Measurements from ENCODE around the gene CD164L2. TPM values are rescaled to one million over a fixed set of nuclear protein-coding genes. Genes with fewer than 3 reads are reported as not detected.

CD164L2 gene
- not detected in 5 replicates for total RNA-seq (2022; extraction: Qiagen RNA extraction; ENCODE audit: low read depth)

DNA sequence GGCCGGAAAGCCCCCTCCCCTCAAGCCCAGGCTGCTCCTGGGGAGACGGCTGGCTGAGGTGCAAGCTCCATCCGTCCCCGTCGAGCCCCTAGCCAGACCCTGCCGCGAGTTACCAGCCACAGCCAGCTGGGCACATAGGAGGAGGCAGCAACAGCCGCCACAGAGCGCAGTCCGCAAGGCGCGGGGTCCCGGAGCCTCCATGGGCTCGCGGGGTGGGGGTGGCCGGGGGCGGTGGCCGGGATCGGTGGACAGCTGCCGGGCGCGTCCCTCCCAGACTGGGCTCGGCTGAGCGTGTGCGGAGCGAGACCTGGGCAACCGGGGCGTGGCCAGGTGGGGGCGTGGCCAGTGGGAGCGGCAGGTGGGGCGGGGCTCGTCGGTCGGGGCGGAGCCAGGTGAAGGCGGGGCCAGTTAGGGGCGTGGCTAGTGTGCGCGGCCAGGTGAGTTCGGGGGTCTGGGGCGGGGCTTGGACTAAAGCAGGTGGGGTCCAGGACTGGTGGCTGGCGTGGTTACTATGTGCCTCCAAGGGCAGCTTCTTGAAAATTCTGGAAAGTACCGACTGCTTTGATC is at the start of gene CD164L2:
Gene CD164L2, minus strand, starts transcription at position 295 of the 567 bp plus-strand sequence. Its CDS starts 94 bp downstream, at position 201.

DNA sequence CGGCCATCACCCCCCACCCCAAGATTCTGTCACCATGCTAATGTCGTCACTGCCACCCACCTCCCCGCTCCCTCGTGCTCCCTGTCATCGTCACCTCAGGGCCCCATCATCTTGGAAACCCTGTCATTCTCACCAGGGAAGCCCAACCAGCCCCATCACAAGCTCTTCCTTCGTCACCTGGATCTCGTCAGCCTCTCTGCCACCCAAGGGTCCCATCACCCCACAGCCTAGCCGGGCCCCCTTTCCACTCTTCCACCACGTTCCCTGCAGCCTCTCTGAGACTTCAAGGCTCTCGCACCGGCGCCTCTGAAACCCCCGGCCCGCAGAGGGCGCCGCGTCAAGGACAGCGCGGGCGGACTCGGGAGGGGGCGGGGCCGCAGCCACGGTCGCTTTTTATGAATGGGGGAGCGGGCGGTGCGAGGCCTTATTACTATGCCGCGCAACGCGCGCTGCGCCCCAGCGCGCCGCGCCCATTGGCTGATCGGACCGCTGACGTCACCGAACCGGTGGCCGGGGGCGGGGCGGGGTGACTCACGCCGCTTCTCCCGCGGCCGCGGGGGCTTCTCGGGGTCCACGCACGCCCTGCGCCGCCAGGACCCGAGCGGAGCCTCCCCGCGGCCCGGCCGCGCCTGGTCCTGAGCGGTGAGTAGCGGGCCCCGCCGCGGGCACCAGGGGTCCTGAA is 9.1 kb upstream of the CD164L2 start, which contains the start of gene GPR3:
Gene GPR3, plus strand, starts transcription at position 527 of the 682 bp plus-strand sequence. CDS start 1,177 bp downstream, outside the sequence.

DNA sequence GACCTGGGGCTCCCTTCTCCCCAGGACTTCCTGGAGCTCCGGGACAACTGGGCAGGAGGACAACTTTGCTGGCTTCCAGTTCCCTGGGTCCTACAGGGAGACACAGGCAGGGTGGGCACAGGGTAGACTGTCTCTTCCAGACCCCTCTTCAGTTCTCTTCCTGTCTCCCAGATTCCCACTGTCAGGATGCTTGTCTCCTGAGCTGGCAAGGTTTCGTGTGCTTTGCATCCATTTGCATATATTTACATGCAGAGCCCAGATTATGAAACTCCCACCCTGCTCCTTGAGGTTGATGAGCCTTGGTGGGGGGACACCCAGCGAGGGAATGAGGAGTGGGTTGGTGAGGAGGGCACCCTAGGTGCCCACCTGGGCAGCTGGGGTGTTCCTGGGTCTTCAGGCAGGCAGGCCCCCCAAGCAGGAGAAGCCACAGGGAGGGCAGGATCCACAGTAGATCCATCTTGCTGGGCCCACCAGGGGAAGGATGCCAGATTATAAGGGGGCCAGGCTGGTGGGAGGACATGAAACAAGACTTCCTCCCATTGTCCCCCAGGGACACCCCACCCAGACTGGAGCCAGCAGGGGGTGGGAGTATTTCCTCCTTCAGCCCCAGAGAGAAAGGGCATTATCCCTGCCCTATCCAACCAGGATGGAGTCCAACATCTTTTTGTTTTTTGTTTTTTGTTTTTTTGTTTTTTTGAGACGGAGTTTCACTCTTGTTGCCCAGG is 8.6 kb downstream of the CD164L2 start, which contains the start of gene FCN3:
Gene FCN3, minus strand, starts transcription at position 463 of the 725 bp plus-strand sequence. Its CDS starts 6 bp downstream, at position 457.

DNA sequence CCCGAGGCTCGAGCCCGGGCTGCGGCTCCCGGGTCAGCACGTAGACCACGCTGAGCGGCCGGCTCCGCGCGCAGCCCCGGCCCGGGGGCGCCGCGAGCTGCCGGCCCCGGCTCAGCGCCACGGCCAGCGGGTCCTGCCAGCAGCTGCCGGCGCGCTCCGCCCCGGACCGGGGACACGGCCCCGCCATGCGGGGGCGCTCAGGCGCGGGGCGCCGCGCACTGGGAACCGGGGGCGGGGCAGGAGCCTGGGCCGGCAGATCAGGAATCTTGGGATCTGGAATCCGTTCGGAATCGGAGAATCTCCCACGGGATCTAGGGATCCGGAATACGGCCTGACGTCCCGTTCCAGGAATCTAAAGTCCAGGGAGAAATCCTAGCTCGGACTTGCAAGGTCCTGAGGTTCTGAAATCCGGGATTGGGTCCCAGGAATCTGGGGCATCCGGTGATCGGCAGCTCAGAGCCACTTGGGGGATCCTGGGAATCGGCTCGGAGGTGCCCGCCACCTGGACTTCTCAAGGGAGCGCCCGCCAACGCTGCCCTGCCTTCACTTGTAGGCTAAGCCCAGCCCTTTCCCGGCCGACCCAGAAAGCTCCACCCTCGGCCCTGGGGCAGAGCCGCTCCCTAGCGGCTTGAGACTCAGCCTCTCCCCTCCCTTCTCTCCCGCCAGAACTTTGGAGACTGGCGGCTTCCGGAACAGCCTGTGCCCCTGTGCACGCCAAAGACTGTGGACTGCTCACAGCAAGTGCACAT is 16.5 kb downstream of the CD164L2 start, which contains the start of gene MAP3K6:
Gene MAP3K6, minus strand, starts transcription at position 551 of the 749 bp plus-strand sequence. Its CDS starts 364 bp downstream, at position 187.

DNA sequence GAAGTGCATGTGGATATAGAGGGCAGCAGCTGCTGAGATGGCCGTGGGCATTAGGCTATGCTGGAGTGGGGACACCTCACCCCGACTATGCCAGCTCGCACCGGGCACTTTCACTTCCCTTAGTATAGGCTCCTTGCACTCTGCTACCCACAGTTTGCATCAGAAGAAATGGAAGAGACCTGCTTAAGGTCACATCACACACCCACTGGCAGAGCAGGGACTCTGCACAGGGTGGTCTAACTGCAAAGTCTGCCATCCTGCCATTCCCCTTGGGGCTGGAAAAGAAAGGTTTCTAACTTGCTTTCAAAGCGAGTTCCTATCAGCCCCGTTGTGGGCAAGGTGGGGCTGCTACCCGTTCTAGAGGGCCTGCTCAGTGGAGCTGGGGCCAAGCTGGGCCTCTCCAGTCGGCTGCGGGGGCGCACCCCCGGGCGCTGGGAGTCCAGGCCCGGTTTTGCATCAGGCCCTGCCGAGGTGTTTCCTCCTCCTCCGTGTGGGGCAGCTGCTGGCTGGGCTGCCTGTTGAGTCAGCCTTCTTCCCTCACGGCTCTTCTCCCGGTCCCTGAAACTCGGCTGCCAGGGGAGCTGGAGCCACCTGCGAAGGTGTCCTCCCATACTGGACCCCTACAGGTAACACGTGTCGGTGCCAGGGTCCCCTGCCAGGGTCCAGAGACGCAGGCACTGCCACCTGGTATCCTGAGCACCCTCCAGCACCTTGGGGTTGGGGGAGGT is 41.4 kb downstream of the CD164L2 start, which contains the start of gene SYTL1:
Gene SYTL1, plus strand, starts transcription at position 498 of the 728 bp plus-strand sequence. CDS start 3,313 bp downstream, outside the sequence.

Other genes starting within 250 kb of the CD164L2 start
- gene SLC9A1, start 228.2 kb downstream of the CD164L2 start, total RNA-seq (2022; extraction: Qiagen RNA extraction; ENCODE audit: low read depth) = 16.1 to 19.6 TPM (median 17.4 TPM) in 5 replicates
- gene WDTC1, start 148.7 kb downstream of the CD164L2 start, total RNA-seq (2022; extraction: Qiagen RNA extraction; ENCODE audit: low read depth) = 5.4 to 8.2 TPM (median 6.8 TPM) in 5 replicates
- gene TMEM222, start 61.2 kb downstream of the CD164L2 start, total RNA-seq (2022; extraction: Qiagen RNA extraction; ENCODE audit: low read depth) = 42.1 to 49.6 TPM (median 48.6 TPM) in 5 replicates
- gene SYTL1, start 41.3 kb downstream of the CD164L2 start, total RNA-seq (2022; extraction: Qiagen RNA extraction; ENCODE audit: low read depth) = 0.25 to 1.0 TPM (median 0.54 TPM) in 5 replicates
- gene MAP3K6, start 16.4 kb downstream of the CD164L2 start, total RNA-seq (2022; extraction: Qiagen RNA extraction; ENCODE audit: low read depth) = 14.5 to 18.8 TPM (median 17.6 TPM) in 5 replicates
- not detected in 5 replicates for gene FCN3, start 8.5 kb downstream of the CD164L2 start, total RNA-seq (2022; extraction: Qiagen RNA extraction; ENCODE audit: low read depth)
- 0.85 to 2.1 TPM (median 1.9 TPM) in 5 replicates for gene GPR3, start 9.3 kb upstream of the CD164L2 start, total RNA-seq (2022; extraction: Qiagen RNA extraction; ENCODE audit: low read depth)
- 47.3 to 60.7 TPM (median 59.2 TPM) in 5 replicates for gene WASF2, start 106.8 kb upstream of the CD164L2 start, total RNA-seq (2022; extraction: Qiagen RNA extraction; ENCODE audit: low read depth)
- gene AHDC1, start 220.8 kb upstream of the CD164L2 start, total RNA-seq (2022; extraction: Qiagen RNA extraction; ENCODE audit: low read depth) = 22.4 to 30.6 TPM (median 27.6 TPM) in 5 replicates